ENCODE measurements around the gene KRT16. TPM values are rescaled to one million over a fixed set of nuclear protein-coding genes. Genes with fewer than 3 reads are reported as not detected.

KRT16 gene
- total RNA-seq, 1 experiment from 2014 or later, result not detected

DNA sequence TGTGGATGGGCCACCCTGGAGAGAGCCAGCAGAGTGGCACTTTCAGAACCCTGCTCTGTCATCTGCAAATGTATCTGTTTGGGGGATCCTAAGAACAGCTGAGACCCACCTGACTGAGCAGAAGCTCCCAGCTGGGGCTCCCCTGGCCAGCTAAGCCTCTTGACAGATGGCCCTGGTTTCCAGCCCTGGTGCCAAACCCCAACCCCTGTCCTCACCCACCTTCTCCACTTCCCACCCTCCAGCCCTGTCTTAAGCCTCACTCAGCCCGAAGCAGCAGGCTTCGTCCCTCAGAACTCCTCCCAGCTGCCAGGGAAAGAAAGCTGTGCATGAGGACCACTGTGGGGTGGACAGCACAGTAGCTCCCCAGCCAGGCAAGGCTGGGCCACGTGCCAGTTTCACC is 37.2 kb downstream of the KRT16 start:
- Histone ChIP-seq H4K91ac (ENCODE audit: insufficient read length, low read depth, low read length) (no peak overlapping the region), H3K9ac (ENCODE audit: extremely low read depth, insufficient read length, low read length) (no peak overlapping the region), H2AFZ (ENCODE audit: low read length) (no peak overlapping the region), H3K14ac (ENCODE audit: insufficient read depth, low read length) (no peak overlapping the region), H4K8ac (replicated peaks; ENCODE audit: insufficient read length, low read depth, low read length) (no peak overlapping the region), H3T11ph (ENCODE audit: low read length) (no peak overlapping the region), H2AK5ac (ENCODE audit: insufficient read length, low read length) (no peak overlapping the region), H3K56ac (ENCODE audit: insufficient read length, low read depth, low read length) (no peak overlapping the region), H2BK120ac (ENCODE audit: low read depth, low read length, poor library complexity, severe bottlenecking) (no peak overlapping the region), H4K5ac (ENCODE audit: insufficient read length, low read depth, low read length) (no peak overlapping the region), H4K20me1 (ENCODE audit: control insufficient read depth, insufficient read depth, insufficient read length) (no peaks in the 10 kb centered on the region), H3K79me2 (ENCODE audit: insufficient read depth, low read length) (no peaks in the 10 kb centered on the region), H3K79me1 (ENCODE audit: insufficient read depth, low read depth, low read length, poor library complexity, severe bottlenecking) (no peaks in the 10 kb centered on the region), H3K18ac (ENCODE audit: insufficient read length, low read depth, low read length) (no peak overlapping the region), H3K4ac (ENCODE audit: low read depth, low read length) (no peak overlapping the region), H3K23me2 (ENCODE audit: insufficient read length, low read depth, low read length, poor library complexity, severe bottlenecking) (no peaks in the 10 kb centered on the region), H3K27ac (ENCODE audit: insufficient read length, low read depth, low read length) (no peak overlapping the region), H2BK15ac (ENCODE audit: low read depth, low read length) (no peak overlapping the region), H3K4me1 (ENCODE audit: insufficient read depth, low read length) (no peaks in the 10 kb centered on the region; the same call in 1 of the 2 replicates), H2BK20ac (ENCODE audit: low read depth, low read length, poor library complexity, severe bottlenecking) (no peak overlapping the region), H3K23ac (ENCODE audit: insufficient read length, low read depth, low read length) (no peak overlapping the region), H3K27me3 (ENCODE audit: insufficient read depth, low read length) (no peaks in the 10 kb centered on the region), H2BK12ac (ENCODE audit: insufficient read length, low read depth, low read length) (no peak overlapping the region), H3K4me2 (ENCODE audit: insufficient read depth, insufficient read length, low read length) (no peak overlapping the region), H3K9me3 (ENCODE audit: control insufficient read depth, low read depth, low read length) (no peaks in the 10 kb centered on the region), H2BK5ac (ENCODE audit: insufficient read length, low read length) (no peak overlapping the region)
- TF ChIP-seq, protein P1, sequence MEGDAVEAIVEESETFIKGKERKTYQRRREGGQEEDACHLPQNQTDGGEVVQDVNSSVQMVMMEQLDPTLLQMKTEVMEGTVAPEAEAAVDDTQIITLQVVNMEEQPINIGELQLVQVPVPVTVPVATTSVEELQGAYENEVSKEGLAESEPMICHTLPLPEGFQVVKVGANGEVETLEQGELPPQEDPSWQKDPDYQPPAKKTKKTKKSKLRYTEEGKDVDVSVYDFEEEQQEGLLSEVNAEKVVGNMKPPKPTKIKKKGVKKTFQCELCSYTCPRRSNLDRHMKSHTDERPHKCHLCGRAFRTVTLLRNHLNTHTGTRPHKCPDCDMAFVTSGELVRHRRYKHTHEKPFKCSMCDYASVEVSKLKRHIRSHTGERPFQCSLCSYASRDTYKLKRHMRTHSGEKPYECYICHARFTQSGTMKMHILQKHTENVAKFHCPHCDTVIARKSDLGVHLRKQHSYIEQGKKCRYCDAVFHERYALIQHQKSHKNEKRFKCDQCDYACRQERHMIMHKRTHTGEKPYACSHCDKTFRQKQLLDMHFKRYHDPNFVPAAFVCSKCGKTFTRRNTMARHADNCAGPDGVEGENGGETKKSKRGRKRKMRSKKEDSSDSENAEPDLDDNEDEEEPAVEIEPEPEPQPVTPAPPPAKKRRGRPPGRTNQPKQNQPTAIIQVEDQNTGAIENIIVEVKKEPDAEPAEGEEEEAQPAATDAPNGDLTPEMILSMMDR (conservative IDR thresholded peaks at IDR 0.05), result no peak
- H3K36me3 Mint-ChIP-seq (ENCODE audit: insufficient read depth in 1 of 3, low read depth in 3 of 3), result no peaks in the 10 kb centered on the region; a peak in 1 of 7 replicates
- H3K9me3 Mint-ChIP-seq, result no peaks in the 10 kb centered on the region
- H3K4me1 Mint-ChIP-seq, result peaks cover 9 to 11% of the 10 kb centered on the region in 2 experiments
- no CpG with 5 or more reads among the region's 3 CpGs for WGBS (ENCODE audit: extremely low coverage, insufficient read length, low lambda C conversion rate)
- DNase-seq, result no peak
- peaks cover 50% of the 10 kb centered on the region for H3K27me3 Mint-ChIP-seq (ENCODE audit: low read depth)
- no peak overlapping the region for H3K4me3 Mint-ChIP-seq
- H3K27ac Mint-ChIP-seq, result no peak overlapping the region; a peak in 1 of 7 replicates
